ENCODE measurements around the gene FIS1.
"Not testable (repeated sequence)": the region's sequence is repeated elsewhere in the genome, so short reads cannot be mapped to it uniquely, and the experiment has no call there.

The FIS1 gene

GRCh38 chr7:101258243-101258731 lies 13.4 kb upstream of the FIS1 start:
- H3K4me3 ChIP-seq (IDR thresholded peaks at IDR 0.05; ENCODE audit: insufficient read depth, low read depth, low read length) = no peak overlapping the region
- no peaks in the 10 kb centered on the region for H3K36me3 ChIP-seq (ENCODE audit: insufficient read depth)
- H3K79me2 ChIP-seq (ENCODE audit: insufficient read depth, low read depth) = no peaks in the 10 kb centered on the region
- no peak overlapping the region for H3K9ac ChIP-seq
- H3K4me1 ChIP-seq (ENCODE audit: low read depth, poor library complexity, severe bottlenecking) = no peaks in the 10 kb centered on the region
- no peaks in the 10 kb centered on the region for H4K20me1 ChIP-seq (ENCODE audit: insufficient read depth)
- no peak overlapping the region for H3K27ac ChIP-seq
- H3K4me2 ChIP-seq = no peak overlapping the region
- no peak for TF ChIP-seq CTCF (conservative IDR thresholded peaks at IDR 0.05; ENCODE audit: low read depth, low read length)
- no peak overlapping the region for H2AFZ ChIP-seq (ENCODE audit: low read depth)
- H3K27me3 ChIP-seq (ENCODE audit: insufficient read depth, low read depth) = peaks cover 85% of the 10 kb centered on the region

GRCh38 chr7:101255796-101256195 lies 10.9 kb upstream of the FIS1 start:
- no peak for TF ChIP-seq CTCF (conservative IDR thresholded peaks at IDR 0.05; ENCODE audit: low read depth, low read length)

GRCh38 chr7:101253199-101253598 lies 8.3 kb upstream of the FIS1 start:
- Histone ChIP-seq H3K79me2 (ENCODE audit: insufficient read depth, low read depth) (peaks cover 27% of the 10 kb centered on the region), H3K4me1 (ENCODE audit: low read depth, poor library complexity, severe bottlenecking) (peaks cover 19% of the 10 kb centered on the region), H3K27me3 (ENCODE audit: insufficient read depth, low read depth) (peaks cover 34% of the 10 kb centered on the region)
- not testable (repeated sequence) for H3K4me3 ChIP-seq (IDR thresholded peaks at IDR 0.05; ENCODE audit: insufficient read depth, low read depth, low read length); H3K4me2 ChIP-seq; H2AFZ ChIP-seq (ENCODE audit: low read depth); H3K27ac ChIP-seq; H3K36me3 ChIP-seq (ENCODE audit: insufficient read depth); H4K20me1 ChIP-seq (ENCODE audit: insufficient read depth); H3K9ac ChIP-seq

More at GRCh38 chr7:101255796-101256195, 10.9 kb upstream of the FIS1 start:
- H3K27ac ChIP-seq = no peak overlapping the region
- no peak overlapping the region for H3K4me3 ChIP-seq (IDR thresholded peaks at IDR 0.05; ENCODE audit: insufficient read depth, low read depth, low read length)
- H3K36me3 ChIP-seq (ENCODE audit: insufficient read depth) = no peaks in the 10 kb centered on the region
- no peak overlapping the region for H2AFZ ChIP-seq (ENCODE audit: low read depth)
- H4K20me1 ChIP-seq (ENCODE audit: insufficient read depth) = no peaks in the 10 kb centered on the region
- H3K9ac ChIP-seq = no peak overlapping the region
- H3K4me2 ChIP-seq = no peak overlapping the region
- peaks cover 10% of the 10 kb centered on the region for H3K79me2 ChIP-seq (ENCODE audit: insufficient read depth, low read depth)
- H3K27me3 ChIP-seq (ENCODE audit: insufficient read depth, low read depth) = peaks cover 60% of the 10 kb centered on the region
- peaks cover 11% of the 10 kb centered on the region for H3K4me1 ChIP-seq (ENCODE audit: low read depth, poor library complexity, severe bottlenecking)

GRCh38 chr7:101251871-101252659 lies 7.2 kb upstream of the FIS1 start:
- H3K4me2 ChIP-seq = peak overlapping the region; percentile 58
- TF ChIP-seq CTCF (conservative IDR thresholded peaks at IDR 0.05; ENCODE audit: low read depth, low read length) = no peak
- no peaks in the 10 kb centered on the region for H4K20me1 ChIP-seq (ENCODE audit: insufficient read depth)
- peak overlapping the region; percentile 31; the same call in 1 of the 2 replicates for H3K27ac ChIP-seq
- peak overlapping the region; percentile 73 for H2AFZ ChIP-seq (ENCODE audit: low read depth)
- peaks cover 19% of the 10 kb centered on the region for H3K4me1 ChIP-seq (ENCODE audit: low read depth, poor library complexity, severe bottlenecking)
- peak overlapping the region; percentile 52 for H3K4me3 ChIP-seq (IDR thresholded peaks at IDR 0.05; ENCODE audit: insufficient read depth, low read depth, low read length)
- peaks cover 27% of the 10 kb centered on the region for H3K79me2 ChIP-seq (ENCODE audit: insufficient read depth, low read depth)
- H3K9ac ChIP-seq = peak overlapping the region; percentile 59; the same call in 1 of the 2 replicates
- H3K36me3 ChIP-seq (ENCODE audit: insufficient read depth) = no peaks in the 10 kb centered on the region
- H3K27me3 ChIP-seq (ENCODE audit: insufficient read depth, low read depth) = peaks cover 25% of the 10 kb centered on the region

GRCh38 chr7:101250324-101250723 lies 5.4 kb upstream of the FIS1 start:
- no peak for TF ChIP-seq CTCF (conservative IDR thresholded peaks at IDR 0.05; ENCODE audit: low read depth, low read length)
- Histone ChIP-seq H3K4me1 (ENCODE audit: low read depth, poor library complexity, severe bottlenecking) (peaks cover 20% of the 10 kb centered on the region), H4K20me1 (ENCODE audit: insufficient read depth) (no peaks in the 10 kb centered on the region), H3K4me3 (IDR thresholded peaks at IDR 0.05; ENCODE audit: insufficient read depth, low read depth, low read length) (no peak overlapping the region), H3K36me3 (ENCODE audit: insufficient read depth) (no peaks in the 10 kb centered on the region), H3K9ac (no peak overlapping the region), H3K27ac (no peak overlapping the region), H3K4me2 (peak overlapping the region; percentile 58; the same call in 1 of the 2 replicates), H3K79me2 (ENCODE audit: insufficient read depth, low read depth) (peaks cover 27% of the 10 kb centered on the region), H3K27me3 (ENCODE audit: insufficient read depth, low read depth) (peaks cover 9% of the 10 kb centered on the region), H2AFZ (ENCODE audit: low read depth) (no peak overlapping the region)
